Natural killer cell treated with Interleukin-12 subunit alpha and Interleukin-12 subunit beta and Interleukin-15 and Interleukin-18, amount 100 ng/mL, for 72 hours (primary cell): ENCODE measurements around the gene TNNT2. TPM values are rescaled to one million over a fixed set of nuclear protein-coding genes. Genes with fewer than 3 reads are reported as not detected.

Source experiments
- ATAC-seq, 2 donors: fragments of 150-1000 bp; cut with Tn5 transposase in 1 of 2; sonication (Bioruptor Pico), chemical (Tn5 transposase) in 1 of 2; 2 replicates each; pipeline ENCODE4 v1.10.0; 2021
- DNase-seq: peaks from one replicate; pipeline ENCODE4 v3.0.0; 2022; ENCODE audit warnings: low spot score
- H3K27ac Mint-ChIP-seq, 2 donors: 1 replicate in 1 of 2; 2 replicates in 1 of 2; pipeline ENCODE4 v1.8.0; 2022; ENCODE audit warnings: mixed read lengths in 2 of 2, mild to moderate bottlenecking in 1 of 2, moderate library complexity in 1 of 2
- H3K27me3 Mint-ChIP-seq, 2 donors: 1 replicate in 1 of 2; 2 replicates in 1 of 2; pipeline ENCODE4 v1.8.0; 2022; ENCODE audit warnings: mixed read lengths in 2 of 2
- H3K36me3 Mint-ChIP-seq: one replicate; pipeline ENCODE4 v1.8.0; 2022; ENCODE audit warnings: mixed read lengths
- H3K4me1 Mint-ChIP-seq, 2 donors: 1 replicate in 1 of 2; 2 replicates in 1 of 2; pipeline ENCODE4 v1.8.0; 2022; ENCODE audit warnings: low read depth in 2 of 2, mixed read lengths in 2 of 2, mild to moderate bottlenecking in 1 of 2
- H3K4me3 Mint-ChIP-seq: one replicate; pipeline ENCODE4 v1.8.0; 2022; ENCODE audit warnings: mixed read lengths
- H3K9me3 Mint-ChIP-seq: 2 replicates; pipeline ENCODE4 v1.8.0; 2022; ENCODE audit warnings: mixed read lengths
- total RNA-seq, 2 donors: library from RNA; stranded (reverse); gene quantifications; one replicate each; pipeline ENCODE4 v1.2.3, GENCODE V29; 2022

TNNT2 gene
- total RNA-seq: not detected

DNA sequence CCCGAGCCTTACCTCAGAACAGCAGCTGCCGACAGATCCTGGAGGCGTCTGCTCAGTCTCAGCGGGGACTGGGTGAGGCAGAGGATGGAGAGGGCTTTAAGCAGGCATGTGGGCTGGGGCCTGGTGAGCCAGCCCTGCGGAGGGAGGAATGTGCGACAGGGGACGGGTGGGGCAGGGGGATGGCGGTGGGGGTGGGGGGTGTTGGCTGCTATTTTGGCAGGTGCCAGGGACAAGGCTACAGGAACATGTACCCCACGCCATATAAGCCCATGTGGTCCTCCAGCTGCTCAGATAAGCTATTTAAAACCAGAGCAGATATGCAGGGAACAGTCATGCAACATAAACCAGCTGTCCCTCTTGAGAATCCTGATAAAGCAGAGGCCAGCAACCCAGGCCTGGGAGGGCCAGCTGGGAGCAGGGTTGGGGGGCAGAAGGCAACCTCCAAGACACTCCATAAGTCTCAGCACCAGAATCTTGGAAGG lies at the start of gene TNNT2:
TNNT2 (minus strand) TSS at position 70 of the 482 bp plus-strand sequence. CDS start 4,426 bp downstream, outside the sequence.
- peaks cover 0 to 10% of the 10 kb centered on the region in 2 donors for H3K27me3 Mint-ChIP-seq
- H3K36me3 Mint-ChIP-seq: no peaks in the 10 kb centered on the region
- ATAC-seq: no peak
- no peak for DNase-seq
- no peak within 1 kb of the TSS for H3K27ac Mint-ChIP-seq
- H3K4me3 Mint-ChIP-seq: no peak within 1 kb of the TSS
- H3K9me3 Mint-ChIP-seq: no peaks in the 10 kb centered on the region
- H3K4me1 Mint-ChIP-seq: no peaks in the 10 kb centered on the region

DNA sequence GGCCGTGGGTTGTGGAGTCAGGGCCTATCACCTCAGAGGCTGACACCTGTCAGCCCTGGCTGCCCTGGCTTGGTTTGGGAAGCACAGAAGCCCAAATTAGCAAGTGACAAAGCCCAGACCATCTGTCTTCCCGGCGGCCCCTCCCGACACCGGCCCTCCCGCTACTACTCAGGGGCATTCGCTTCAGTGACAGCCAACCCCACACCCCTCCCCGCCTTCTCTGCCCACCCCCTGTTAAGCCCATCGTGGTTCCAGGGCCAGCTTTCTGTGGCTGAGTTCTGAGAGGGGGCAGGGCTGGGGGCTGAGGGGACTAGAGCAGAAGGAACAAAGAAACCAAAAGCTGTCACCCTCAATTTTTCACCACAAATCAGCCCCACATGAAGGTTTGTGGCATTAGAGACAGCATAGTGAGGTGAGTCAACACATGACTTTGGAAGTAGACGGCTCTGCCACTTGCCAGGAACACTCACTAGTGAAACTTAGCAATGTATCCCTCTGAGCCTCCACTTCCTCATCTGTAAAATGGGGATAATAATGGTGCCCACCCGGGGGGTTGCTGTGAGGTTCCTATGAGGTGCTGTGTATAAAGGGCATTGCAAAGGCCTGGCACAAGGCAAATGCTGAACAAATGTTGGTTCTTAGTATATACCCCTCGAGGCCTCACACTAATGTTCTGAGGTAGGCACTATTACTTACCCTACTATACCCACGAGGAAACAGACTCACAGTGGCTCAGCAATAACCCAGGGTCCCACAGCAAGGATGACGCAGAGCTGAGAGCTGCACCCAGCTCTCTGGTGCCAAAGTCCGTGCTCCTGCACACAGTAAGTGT lies 49.2 kb upstream of the TNNT2 start:
- Mint-ChIP-seq H3K4me3 (no peak overlapping the region), H3K4me1 (peaks cover 0 to 3% of the 10 kb centered on the region in 2 donors), H3K27me3 (peaks cover 2 to 9% of the 10 kb centered on the region in 2 donors), H3K36me3 (no peaks in the 10 kb centered on the region), H3K27ac (no peak overlapping the region), H3K9me3 (no peaks in the 10 kb centered on the region)
- ATAC-seq (no peak), DNase-seq (no peak)

DNA sequence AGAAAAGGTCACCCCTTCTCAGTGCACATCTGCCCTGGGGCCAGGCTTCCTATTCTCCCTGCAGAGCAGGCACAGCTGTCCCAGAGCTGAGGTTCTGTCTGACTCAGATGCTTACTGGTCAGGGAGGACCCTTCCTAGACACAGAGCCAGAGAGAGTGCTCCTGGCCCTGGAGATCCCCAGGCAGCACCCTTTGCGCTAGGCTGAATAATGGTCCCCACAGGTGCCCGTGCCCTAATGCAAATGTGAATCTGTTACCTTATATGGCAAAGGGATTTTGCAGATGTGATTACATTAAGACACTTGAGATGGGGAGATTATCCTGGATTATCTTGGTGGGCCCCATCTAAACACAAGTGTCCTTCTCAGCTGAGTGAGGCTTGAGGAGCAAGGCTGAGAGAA lies 46.7 kb upstream of the TNNT2 start:
- Mint-ChIP-seq H3K4me1 (peaks cover 0 to 3% of the 10 kb centered on the region in 2 donors), H3K27ac (no peak overlapping the region), H3K36me3 (no peaks in the 10 kb centered on the region), H3K4me3 (no peak overlapping the region), H3K27me3 (peaks cover 0 to 5% of the 10 kb centered on the region in 2 donors), H3K9me3 (no peaks in the 10 kb centered on the region)
- no peak for DNase-seq
- no peak for ATAC-seq

DNA sequence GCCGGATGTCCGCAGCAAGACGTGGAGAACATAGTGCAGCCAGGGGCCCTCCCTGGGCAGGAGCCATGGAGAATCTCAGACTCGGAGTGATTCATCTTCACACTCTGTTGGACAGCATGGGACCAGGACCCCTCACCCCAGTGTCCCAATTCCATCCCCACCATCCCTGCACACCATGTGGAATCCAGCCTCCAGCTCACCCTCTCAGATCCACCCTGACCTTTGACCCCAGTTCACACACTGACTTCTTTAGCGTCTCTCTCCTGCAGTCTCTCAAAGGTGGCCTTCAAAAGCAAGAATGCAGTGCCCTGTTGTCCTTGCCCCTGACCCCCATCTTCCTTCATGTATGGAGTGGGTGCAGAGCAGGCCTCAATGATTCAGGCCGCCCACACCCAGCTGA lies 46.2 kb upstream of the TNNT2 start:
- Mint-ChIP-seq H3K9me3 (no peaks in the 10 kb centered on the region), H3K4me1 (peaks cover 0 to 3% of the 10 kb centered on the region in 2 donors), H3K27me3 (peaks cover 0 to 6% of the 10 kb centered on the region in 2 donors), H3K4me3 (no peak overlapping the region), H3K36me3 (no peaks in the 10 kb centered on the region), H3K27ac (no peak overlapping the region)
- DNase-seq: no peak
- no peak for ATAC-seq

GRCh38 chr1:201422436-201423030 lies 45.1 kb upstream of the TNNT2 start:
- peaks cover 0 to 6% of the 10 kb centered on the region in 2 donors for H3K27me3 Mint-ChIP-seq
- H3K27ac Mint-ChIP-seq: no peak overlapping the region
- H3K4me3 Mint-ChIP-seq: no peak overlapping the region

DNA sequence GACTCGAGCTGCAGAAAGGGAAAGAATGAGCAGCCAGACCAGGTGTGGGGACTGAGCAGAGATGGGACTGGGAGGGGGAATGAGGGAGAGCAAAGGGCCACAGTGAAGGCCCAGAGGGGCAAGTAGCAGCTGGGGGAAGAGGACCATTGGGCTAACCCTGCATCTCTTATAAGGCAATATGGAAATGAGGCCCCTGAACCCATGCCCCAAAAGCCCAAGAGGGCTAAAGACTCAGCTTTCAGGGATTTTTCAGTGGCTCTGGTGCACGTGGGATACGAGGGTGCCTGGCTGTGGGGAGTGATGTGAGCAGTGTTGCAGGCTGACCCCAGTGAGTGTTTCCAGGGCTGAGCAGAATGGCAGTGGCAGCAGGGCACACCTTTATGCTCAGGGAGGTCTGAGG lies 44.5 kb upstream of the TNNT2 start:
- H3K4me3 Mint-ChIP-seq: no peak overlapping the region
- H3K9me3 Mint-ChIP-seq: no peaks in the 10 kb centered on the region
- ATAC-seq (no peak), DNase-seq (no peak)
- peaks cover 1 to 7% of the 10 kb centered on the region in 2 donors for H3K27me3 Mint-ChIP-seq
- peaks cover 0 to 3% of the 10 kb centered on the region in 2 donors for H3K4me1 Mint-ChIP-seq
- no peak overlapping the region for H3K27ac Mint-ChIP-seq
- H3K36me3 Mint-ChIP-seq: no peaks in the 10 kb centered on the region

More at GRCh38 chr1:201422436-201423030, 45.1 kb upstream of the TNNT2 start:
- ATAC-seq: no peak
- no peak for DNase-seq
- Mint-ChIP-seq H3K36me3 (no peaks in the 10 kb centered on the region), H3K4me1 (peaks cover 0 to 3% of the 10 kb centered on the region in 2 donors), H3K9me3 (no peaks in the 10 kb centered on the region)

DNA sequence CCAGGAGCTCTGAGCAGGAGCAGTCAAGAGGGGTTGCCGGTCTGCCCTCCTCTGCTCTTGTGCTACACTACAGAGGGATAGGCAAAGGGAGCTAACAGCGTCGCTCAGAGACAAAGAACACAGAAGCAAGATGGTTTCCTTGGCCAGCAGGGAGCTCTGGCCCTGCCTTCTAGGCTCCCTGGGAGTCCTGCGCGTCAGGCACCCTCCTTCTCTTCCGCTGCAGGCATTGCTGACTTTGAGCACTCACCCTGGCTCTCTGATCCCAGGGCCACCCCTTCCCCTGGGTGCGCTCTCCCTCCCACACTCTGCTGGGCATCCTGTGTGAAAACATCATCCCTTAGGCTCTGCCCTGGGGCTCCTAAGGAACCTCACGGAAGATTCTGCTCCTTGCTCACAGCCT lies 43.6 kb upstream of the TNNT2 start:
- H3K36me3 Mint-ChIP-seq: no peaks in the 10 kb centered on the region
- H3K9me3 Mint-ChIP-seq: no peaks in the 10 kb centered on the region
- DNase-seq: no peak
- peaks cover 0 to 2% of the 10 kb centered on the region in 2 donors for H3K4me1 Mint-ChIP-seq
- no peak overlapping the region for H3K4me3 Mint-ChIP-seq
- H3K27ac Mint-ChIP-seq: no peak overlapping the region
- H3K27me3 Mint-ChIP-seq: peaks cover 10 to 13% of the 10 kb centered on the region in 2 donors
- no peak for ATAC-seq

DNA sequence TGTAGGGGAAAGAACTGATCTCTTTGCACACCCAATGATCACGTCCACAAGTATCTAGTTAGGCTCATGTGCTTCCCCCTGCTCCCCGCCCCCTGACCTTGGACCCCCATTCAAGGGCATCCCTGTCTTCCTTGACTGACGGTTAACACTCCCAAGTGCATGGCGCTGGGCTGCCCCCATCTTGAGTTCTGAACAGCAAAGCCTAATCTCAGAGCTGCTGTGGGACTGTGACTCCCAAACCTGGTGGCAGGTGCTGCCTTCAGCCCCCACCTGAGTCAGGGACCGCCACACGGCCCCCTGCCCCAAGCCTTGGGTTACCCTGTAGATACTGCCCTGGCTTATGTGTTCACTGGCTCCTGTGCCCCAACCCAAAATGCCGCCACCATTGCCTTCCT lies 43.1 kb upstream of the TNNT2 start:
- DNase-seq (no peak), ATAC-seq (no peak)
- Mint-ChIP-seq H3K36me3 (no peaks in the 10 kb centered on the region), H3K9me3 (no peaks in the 10 kb centered on the region), H3K4me1 (no peaks in the 10 kb centered on the region), H3K4me3 (no peak overlapping the region), H3K27me3 (peaks cover 10 to 12% of the 10 kb centered on the region in 2 donors), H3K27ac (no peak overlapping the region)

- DNase-seq (no peak), ATAC-seq (no peak)
- Mint-ChIP-seq H3K27me3 (peaks cover 10 to 14% of the 10 kb centered on the region in 2 donors), H3K4me1 (no peaks in the 10 kb centered on the region), H3K27ac (no peak overlapping the region), H3K4me3 (no peak overlapping the region), H3K9me3 (no peaks in the 10 kb centered on the region), H3K36me3 (no peaks in the 10 kb centered on the region)
Observed at GRCh38 chr1:201419746-201420607, 42.5 kb upstream of the TNNT2 start.

DNA sequence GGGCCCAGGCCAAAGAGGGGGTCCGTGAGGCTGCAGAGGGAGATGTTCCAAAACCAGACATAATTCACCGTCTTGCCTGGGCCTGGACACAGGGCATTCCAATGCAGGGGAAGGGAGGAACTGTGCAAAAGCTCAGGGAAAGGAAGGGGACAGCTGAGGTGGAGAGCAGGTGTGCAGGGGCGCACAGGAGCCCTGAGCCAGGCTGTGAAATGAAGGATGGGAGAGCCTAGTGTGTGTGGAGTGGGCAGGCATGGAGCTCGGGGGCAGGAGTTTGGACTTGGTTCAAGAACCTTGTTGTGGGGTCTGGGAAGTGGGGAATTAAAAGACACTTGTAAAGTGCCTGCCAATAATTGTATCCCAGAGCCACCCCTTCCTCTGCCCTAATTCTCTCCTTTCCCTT lies 41.8 kb upstream of the TNNT2 start:
- DNase-seq: no peak
- Mint-ChIP-seq H3K4me1 (no peaks in the 10 kb centered on the region), H3K36me3 (no peaks in the 10 kb centered on the region), H3K4me3 (no peak overlapping the region), H3K9me3 (no peaks in the 10 kb centered on the region), H3K27ac (no peak overlapping the region), H3K27me3 (peaks cover 10 to 18% of the 10 kb centered on the region in 2 donors)
- ATAC-seq: no peak

- Mint-ChIP-seq H3K27ac (no peak overlapping the region), H3K9me3 (no peaks in the 10 kb centered on the region), H3K36me3 (no peaks in the 10 kb centered on the region), H3K4me1 (no peaks in the 10 kb centered on the region), H3K4me3 (no peak overlapping the region), H3K27me3 (peaks cover 10 to 18% of the 10 kb centered on the region in 2 donors)
- ATAC-seq: no peak
- DNase-seq: no peak
Observed at GRCh38 chr1:201418461-201418860, 41.0 kb upstream of the TNNT2 start.

DNA sequence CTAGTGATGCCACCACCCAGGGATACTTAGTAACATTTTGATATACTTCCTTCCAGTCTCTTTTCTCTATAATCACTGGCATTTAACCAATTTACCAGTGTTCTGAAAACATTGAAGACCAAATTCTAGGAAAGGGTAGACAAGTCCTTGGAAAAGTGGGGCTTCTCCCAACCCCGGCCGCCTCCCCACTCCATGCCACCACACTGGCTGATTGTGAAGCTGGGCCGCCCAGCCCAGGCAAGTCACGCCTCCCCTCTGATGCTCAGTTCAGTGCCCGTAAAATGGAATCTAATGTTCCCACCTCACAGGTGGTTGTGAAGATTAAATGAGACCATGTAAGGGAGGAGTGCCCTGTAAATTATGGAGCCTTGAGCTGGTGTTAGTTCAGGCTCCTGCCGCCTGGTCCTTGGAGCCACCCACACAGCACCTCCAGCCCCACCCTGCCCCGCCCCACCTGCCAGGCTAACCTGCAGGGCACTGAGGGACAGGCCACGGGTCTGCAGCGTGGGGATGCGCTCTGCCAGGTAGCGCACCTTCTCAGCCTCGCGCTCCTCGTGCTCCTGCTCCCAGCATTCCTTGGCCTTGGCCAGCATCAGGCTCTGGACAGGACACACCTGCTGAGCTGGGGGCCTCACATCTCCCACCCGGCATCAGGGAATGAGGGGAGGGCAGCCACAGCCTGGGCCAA lies 36.7 kb upstream of the TNNT2 start:
- DNase-seq (no peak), ATAC-seq (no peak)
- Mint-ChIP-seq H3K27ac (no peak overlapping the region), H3K9me3 (no peaks in the 10 kb centered on the region), H3K4me3 (no peak overlapping the region), H3K4me1 (no peaks in the 10 kb centered on the region), H3K36me3 (no peaks in the 10 kb centered on the region), H3K27me3 (peaks cover 10 to 18% of the 10 kb centered on the region in 2 donors)

DNA sequence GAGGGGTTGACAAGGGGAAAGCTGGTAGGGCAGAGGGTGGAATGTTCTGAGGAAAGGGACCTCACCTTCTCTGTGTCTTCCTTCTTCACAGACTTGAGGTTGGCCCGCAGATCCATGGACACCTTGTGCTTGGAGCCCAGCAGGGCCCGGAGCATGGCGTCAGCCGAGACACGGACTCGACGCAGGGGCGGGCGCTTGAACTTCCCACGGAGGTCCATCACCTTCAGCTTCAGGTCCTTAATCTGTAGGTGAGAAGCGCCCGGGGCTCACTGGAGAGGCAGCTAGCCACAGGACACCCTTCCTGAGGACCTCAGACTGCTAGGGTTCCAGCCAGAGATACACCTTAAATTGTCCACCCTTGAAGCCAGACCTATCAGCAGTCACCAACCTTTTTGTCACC lies 33.8 kb upstream of the TNNT2 start:
- no peaks in the 10 kb centered on the region for H3K9me3 Mint-ChIP-seq
- DNase-seq: no peak
- no peak overlapping the region for H3K27ac Mint-ChIP-seq
- no peaks in the 10 kb centered on the region for H3K36me3 Mint-ChIP-seq
- peaks cover 0 to 5% of the 10 kb centered on the region in 2 donors for H3K4me1 Mint-ChIP-seq
- H3K4me3 Mint-ChIP-seq: no peak overlapping the region
- ATAC-seq: no peak
- peaks cover 2 to 12% of the 10 kb centered on the region in 2 donors for H3K27me3 Mint-ChIP-seq
